Thymus (tissue), 11 donors: Measurements from ENCODE around the gene ITIH1. TPM values are rescaled to one million over a fixed set of nuclear protein-coding genes. Genes with fewer than 3 reads are reported as not detected.
"Not testable (repeated sequence)": the region's sequence is repeated elsewhere in the genome, so short reads cannot be mapped to it uniquely, and the experiment has no call there.

Experiments
- DNase-seq, 9 donors: peaks; one replicate each; pipeline ENCODE4 v3.0.0-alpha.2; 2013; ENCODE audit warnings: low spot score in 9 of 9, low read depth in 6 of 9, missing footprints in 1 of 9
- H3K27ac ChIP-seq, 2 donors: one replicate each; pipeline ENCODE4 v1.5.1; 2013; ENCODE audit warnings: control low read depth in 1 of 2, low read depth in 1 of 2, low read length in 1 of 2, mild to moderate bottlenecking in 1 of 2, moderate library complexity in 1 of 2
- H3K27me3 ChIP-seq, 2 donors: one replicate each; pipeline ENCODE4 v1.5.1; 2013; ENCODE audit warnings: low read length in 1 of 2; ENCODE audit not compliant: control insufficient read depth in 2 of 2, insufficient read depth in 1 of 2
- H3K36me3 ChIP-seq, 2 donors: one replicate each; pipeline ENCODE4 v1.5.1; 2013; ENCODE audit warnings: low read length in 1 of 2, mild to moderate bottlenecking in 1 of 2, moderate library complexity in 1 of 2; ENCODE audit not compliant: control insufficient read depth in 2 of 2, insufficient read depth in 2 of 2
- H3K4me1 ChIP-seq, 2 donors: one replicate each; pipeline ENCODE4 v1.5.1; 2013; ENCODE audit warnings: low read length in 2 of 2; ENCODE audit not compliant: control insufficient read depth in 2 of 2, insufficient read depth in 2 of 2
- H3K4me3 ChIP-seq, 2 donors: one replicate each; pipeline ENCODE4 v1.5.1; 2013; ENCODE audit warnings: low read length in 2 of 2, control low read depth in 1 of 2, mild to moderate bottlenecking in 1 of 2
- H3K9me3 ChIP-seq, 2 donors: one replicate each; pipeline ENCODE4 v1.5.1; 2013; ENCODE audit warnings: low read length in 1 of 2, mild to moderate bottlenecking in 1 of 2; ENCODE audit not compliant: control insufficient read depth in 2 of 2, insufficient read depth in 1 of 2
- WGBS: extraction: QIAGEN DNeasy Blood & Tissue Kit; methylation state at CpG from one replicate; pipeline ENCODE4 v1.1.7; 2013; 5-methylcytosine and 5-hydroxymethylcytosine counted together
- polyA plus RNA-seq: library from polyadenylated mRNA; stranded (reverse); fragments of 200-250 nt; gene quantifications from one replicate; pipeline ENCODE4 v1.2.3, GENCODE V29; 2013
- total RNA-seq: library from RNA; stranded (reverse); fragments of 120-200 nt; gene quantifications from one replicate; pipeline ENCODE4 v1.2.4, GENCODE V29; 2013
- donor health status: healthy.

The ITIH1 gene
- total and polyA plus RNA-seq, 2 donors: 0.52 to 3.4 TPM

- WGBS: 98% methylated on average over 10 of the region's 10 CpGs
- Histone ChIP-seq H3K27me3 (no peaks in the 10 kb centered on the region), H3K27ac (no peak overlapping the region), H3K4me3 (no peak overlapping the region), H3K36me3 (peaks cover 0 to 10% of the 10 kb centered on the region in 2 donors), H3K9me3 (no peaks in the 10 kb centered on the region), H3K4me1 (peaks cover 15 to 33% of the 10 kb centered on the region in 2 donors)
- DNase-seq: no peak
Observed at GRCh38 chr3:52771702-52772101, 5.7 kb upstream of the ITIH1 start.

- no peak overlapping the region for H3K4me3 ChIP-seq
- H3K4me1 ChIP-seq: peaks cover 15 to 35% of the 10 kb centered on the region in 2 donors
- DNase-seq: no peak
- 98% methylated on average over 13 of the region's 13 CpGs for WGBS
- no peaks in the 10 kb centered on the region for H3K27me3 ChIP-seq
- no peak overlapping the region for H3K27ac ChIP-seq
- H3K9me3 ChIP-seq: no peaks in the 10 kb centered on the region
- no peaks in the 10 kb centered on the region for H3K36me3 ChIP-seq
Observed at GRCh38 chr3:52773361-52774065, 3.9 kb upstream of the ITIH1 start.

GRCh38 chr3:52774066-52774713, 3.2 kb upstream of the ITIH1 start:
- Histone ChIP-seq H3K36me3 (no peaks in the 10 kb centered on the region), H3K27me3 (no peaks in the 10 kb centered on the region), H3K9me3 (no peaks in the 10 kb centered on the region), H3K4me1 (peaks cover 15 to 35% of the 10 kb centered on the region in 2 donors), H3K27ac (no peak overlapping the region), H3K4me3 (no peak overlapping the region)
- no peak for DNase-seq
- 89% methylated on average over 8 of the region's 8 CpGs for WGBS

- H3K4me3 ChIP-seq: no peak overlapping the region
- H3K36me3 ChIP-seq: no peaks in the 10 kb centered on the region
- no peaks in the 10 kb centered on the region for H3K9me3 ChIP-seq
- WGBS: 66% methylated on average over 6 of the region's 6 CpGs
- no peak overlapping the region for H3K27ac ChIP-seq
- no peaks in the 10 kb centered on the region for H3K27me3 ChIP-seq
- DNase-seq: no peak
- H3K4me1 ChIP-seq: peaks cover 10 to 27% of the 10 kb centered on the region in 2 donors
Observed at GRCh38 chr3:52774901-52775864, 2.2 kb upstream of the ITIH1 start.

- Histone ChIP-seq H3K4me3 (no peak overlapping the region), H3K36me3 (no peaks in the 10 kb centered on the region), H3K9me3 (no peaks in the 10 kb centered on the region), H3K27ac (no peak overlapping the region), H3K4me1 (peaks cover 10 to 26% of the 10 kb centered on the region in 2 donors), H3K27me3 (no peaks in the 10 kb centered on the region)
- no peak for DNase-seq
- WGBS: 69% methylated on average over 8 of the region's 8 CpGs
Observed at GRCh38 chr3:52775877-52776276, 1.5 kb upstream of the ITIH1 start.

- H3K4me1 ChIP-seq: peaks cover 8 to 21% of the 10 kb centered on the region in 2 donors
- H3K27ac ChIP-seq, H3K4me3 ChIP-seq, H3K9me3 ChIP-seq, H3K36me3 ChIP-seq, DNase-seq, H3K27me3 ChIP-seq: not testable (repeated sequence)
- WGBS: 96% methylated on average over 6 of the region's 6 CpGs
Observed at GRCh38 chr3:52776486-52776885, 913 bp upstream of the ITIH1 start.

- no peak overlapping the region for H3K4me3 ChIP-seq
- H3K27ac ChIP-seq: no peak overlapping the region
- peaks cover 8 to 25% of the 10 kb centered on the region in 2 donors for H3K4me1 ChIP-seq
- H3K27me3 ChIP-seq: no peaks in the 10 kb centered on the region
- no peak for DNase-seq
- H3K9me3 ChIP-seq: no peaks in the 10 kb centered on the region
- WGBS: 60% methylated on average over 17 of the region's 17 CpGs
- no peaks in the 10 kb centered on the region for H3K36me3 ChIP-seq
Observed at GRCh38 chr3:52777959-52778805, 783 bp downstream of the ITIH1 start.

GRCh38 chr3:52779011-52779836, 1.8 kb downstream of the ITIH1 start:
- Histone ChIP-seq H3K4me1 (peaks cover 8 to 25% of the 10 kb centered on the region in 2 donors), H3K9me3 (no peaks in the 10 kb centered on the region), H3K4me3 (no peak overlapping the region), H3K27me3 (no peaks in the 10 kb centered on the region), H3K36me3 (no peaks in the 10 kb centered on the region), H3K27ac (no peak overlapping the region)
- 68% methylated on average over 11 of the region's 11 CpGs for WGBS
- DNase-seq: peak in 1 of 9 donors; percentile 14
